Transverse colon (tissue), 4 donors: ENCODE measurements around the gene RNU1-4. TPM values are rescaled to one million over a fixed set of nuclear protein-coding genes. Genes with fewer than 3 reads are reported as not detected.

Source experiments
- DNase-seq: peaks from one replicate; pipeline ENCODE4 v3.0.0-alpha.2; 2019
- H3K27ac ChIP-seq, 4 donors: fragments of 200-600 bp; sonication (generic); 2 replicates each; pipeline ENCODE4 v1.5.1; 2016 to 2018; ENCODE audit warnings: inconsistent platforms in 4 of 4
- H3K27me3 ChIP-seq: fragments of 200-600 bp; sonication (generic); 2 replicates; pipeline ENCODE4 v1.5.1; 2017; ENCODE audit warnings: inconsistent platforms
- H3K36me3 ChIP-seq, 4 donors: fragments of 200-600 bp; sonication (generic); 2 replicates each; pipeline ENCODE4 v1.5.1; 2017 to 2019; ENCODE audit warnings: inconsistent platforms in 4 of 4
- H3K4me1 ChIP-seq, 4 donors: fragments of 200-600 bp; sonication (generic); 2 replicates each; pipeline ENCODE4 v1.5.1; 2017 to 2020; ENCODE audit warnings: inconsistent platforms in 4 of 4
- H3K4me3 ChIP-seq, 4 donors: fragments of 200-600 bp; sonication (generic); 1 replicate in 1 of 4; 2 replicates in 3 of 4; pipeline versions ENCODE4 v1.5.1 to v1.6.1; 2017 to 2019; ENCODE audit warnings: inconsistent platforms in 4 of 4
- H3K9me3 ChIP-seq, 2 donors: fragments of 200-600 bp; sonication (generic); 2 replicates each; pipeline ENCODE4 v1.5.1; 2017 to 2019; ENCODE audit warnings: inconsistent platforms in 2 of 2
- EP300 ChIP-seq: sonication (generic); formaldehyde crosslinking; IDR thresholded peaks from one replicate; pipeline ENCODE4 v1.6.1; 2017; ENCODE audit warnings: antibody characterized with exemption, low read depth
- POLR2A ChIP-seq: fragments of 450-650 bp; IDR thresholded peaks from one replicate; pipeline ENCODE4 v1.6.1; 2016; ENCODE audit warnings: antibody characterized with exemption, mild to moderate bottlenecking, moderate library complexity
- POLR2AphosphoS5 ChIP-seq, 3 donors: sonication (generic); formaldehyde crosslinking; IDR thresholded peaks; one replicate each; pipeline ENCODE4 v1.6.1; 2016; ENCODE audit warnings: antibody characterized with exemption in 3 of 3
- WGBS, 2 donors: methylation state at CpG; one replicate each; pipeline ENCODE4 v1.1.5; 2018; ENCODE audit warnings: low coverage in 1 of 2; 5-methylcytosine and 5-hydroxymethylcytosine counted together
- in situ Hi-C, 4 donors: fragments of 200-750 bp; cut with MboI; loops; one replicate each; pipeline versions ENCODE4 v1.15.0 to v1.15.1; 2017; ENCODE audit warnings: low sequenced_read_pairs in 3 of 4, low pct_ligation_motif_present in 1 of 4, low pct_unique_long_range_greater_than_20kb in 1 of 4
- intact Hi-C: fragments of 100-400 bp; cut with DNase I; formaldehyde crosslinking; loops from one replicate; pipeline ENCODE4 v1.15.1; 2023; ENCODE audit warnings: low total_unique reads
- total RNA-seq, 4 donors: library from RNA; depleted of rRNA; stranded (reverse); fragments of >200 nt; gene quantifications; one replicate each; pipeline ENCODE4 v1.1.0, GENCODE V29; 2016
- TF ChIP-seq, protein P1 (sequence below), 5 experiments: fragments of 200-600 bp in 3 of 5; fragments of 450-650 bp in 2 of 5; sonication (generic) in 3 of 5; IDR thresholded peaks; 1 replicate in 2 of 5; 2 replicates in 3 of 5; pipeline ENCODE4 v1.5.1; 2016 to 2017; ENCODE audit warnings: antibody characterized with exemption in 5 of 5, inconsistent platforms in 3 of 5, mild to moderate bottlenecking in 2 of 5, moderate library complexity in 1 of 5

The RNU1-4 gene
- total RNA-seq, 4 donors from 2014 or later, result under 0.01 TPM; not detected in 1

DNA sequence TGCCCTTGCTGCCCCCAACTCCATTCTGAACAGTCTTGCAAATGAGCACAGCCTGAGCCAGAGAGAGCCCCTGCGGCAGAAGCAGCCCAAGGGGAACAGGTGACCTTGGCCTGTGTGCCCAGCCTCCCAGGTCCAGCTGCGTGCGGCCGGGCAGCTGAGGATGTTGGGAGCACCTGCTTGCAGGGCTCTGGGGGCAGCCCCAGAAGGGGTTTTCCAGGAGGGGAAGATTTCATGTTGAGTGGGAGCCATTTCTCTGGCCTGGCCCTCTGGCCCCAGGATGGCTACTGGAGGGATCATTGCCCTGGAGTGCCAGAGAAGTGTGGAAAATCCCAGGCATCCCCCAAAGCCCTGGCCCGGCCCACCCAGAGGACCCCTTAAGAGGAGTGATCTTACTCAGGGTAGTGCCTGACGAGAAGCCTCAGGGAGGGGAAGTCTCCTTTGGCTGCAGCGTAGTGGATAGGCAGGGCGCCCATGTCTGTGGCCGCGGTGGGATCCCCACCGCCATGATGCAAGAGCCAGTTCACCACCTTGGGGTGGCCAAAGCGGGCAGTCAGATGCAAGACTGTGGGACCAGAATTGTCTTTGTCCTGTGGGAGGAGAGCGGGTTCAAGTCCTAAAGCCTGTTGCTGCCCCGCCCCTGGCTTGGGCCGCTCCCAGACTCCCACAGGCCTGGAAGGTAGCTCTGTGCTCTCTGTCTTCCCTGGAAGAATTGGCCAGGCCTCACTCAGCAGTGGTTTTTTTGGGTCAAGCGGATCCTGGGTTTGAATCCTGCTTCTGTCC, 20.6 kb upstream of the RNU1-4 start:
- intact Hi-C loops, result no loop called here
- in situ Hi-C loops, result loop anchor here in 1 of 4 donors (10.0 kb wide), 3 partner anchors 85 to 205 kb away; partner anchors contain the start of gene CROCC
- no peak overlapping the region for H3K27ac ChIP-seq
- DNase-seq, result peak; percentile 12
- H3K36me3 ChIP-seq, result no peaks in the 10 kb centered on the region
- H3K9me3 ChIP-seq, result no peaks in the 10 kb centered on the region
- H3K4me3 ChIP-seq, result no peak overlapping the region
- H3K27me3 ChIP-seq, result peaks cover 19% of the 10 kb centered on the region
- TF ChIP-seq POLR2AphosphoS5 (IDR thresholded peaks at IDR 0.05), result no peak
- TF ChIP-seq, protein P1, sequence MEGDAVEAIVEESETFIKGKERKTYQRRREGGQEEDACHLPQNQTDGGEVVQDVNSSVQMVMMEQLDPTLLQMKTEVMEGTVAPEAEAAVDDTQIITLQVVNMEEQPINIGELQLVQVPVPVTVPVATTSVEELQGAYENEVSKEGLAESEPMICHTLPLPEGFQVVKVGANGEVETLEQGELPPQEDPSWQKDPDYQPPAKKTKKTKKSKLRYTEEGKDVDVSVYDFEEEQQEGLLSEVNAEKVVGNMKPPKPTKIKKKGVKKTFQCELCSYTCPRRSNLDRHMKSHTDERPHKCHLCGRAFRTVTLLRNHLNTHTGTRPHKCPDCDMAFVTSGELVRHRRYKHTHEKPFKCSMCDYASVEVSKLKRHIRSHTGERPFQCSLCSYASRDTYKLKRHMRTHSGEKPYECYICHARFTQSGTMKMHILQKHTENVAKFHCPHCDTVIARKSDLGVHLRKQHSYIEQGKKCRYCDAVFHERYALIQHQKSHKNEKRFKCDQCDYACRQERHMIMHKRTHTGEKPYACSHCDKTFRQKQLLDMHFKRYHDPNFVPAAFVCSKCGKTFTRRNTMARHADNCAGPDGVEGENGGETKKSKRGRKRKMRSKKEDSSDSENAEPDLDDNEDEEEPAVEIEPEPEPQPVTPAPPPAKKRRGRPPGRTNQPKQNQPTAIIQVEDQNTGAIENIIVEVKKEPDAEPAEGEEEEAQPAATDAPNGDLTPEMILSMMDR (IDR thresholded peaks at IDR 0.05), result no peak
- no peak for TF ChIP-seq EP300
- TF ChIP-seq POLR2A, result no peak
- 73 to 88% methylated on average over 3 to 16 of the region's 16 CpGs for WGBS, 2 donors
- no peaks in the 10 kb centered on the region for H3K4me1 ChIP-seq

DNA sequence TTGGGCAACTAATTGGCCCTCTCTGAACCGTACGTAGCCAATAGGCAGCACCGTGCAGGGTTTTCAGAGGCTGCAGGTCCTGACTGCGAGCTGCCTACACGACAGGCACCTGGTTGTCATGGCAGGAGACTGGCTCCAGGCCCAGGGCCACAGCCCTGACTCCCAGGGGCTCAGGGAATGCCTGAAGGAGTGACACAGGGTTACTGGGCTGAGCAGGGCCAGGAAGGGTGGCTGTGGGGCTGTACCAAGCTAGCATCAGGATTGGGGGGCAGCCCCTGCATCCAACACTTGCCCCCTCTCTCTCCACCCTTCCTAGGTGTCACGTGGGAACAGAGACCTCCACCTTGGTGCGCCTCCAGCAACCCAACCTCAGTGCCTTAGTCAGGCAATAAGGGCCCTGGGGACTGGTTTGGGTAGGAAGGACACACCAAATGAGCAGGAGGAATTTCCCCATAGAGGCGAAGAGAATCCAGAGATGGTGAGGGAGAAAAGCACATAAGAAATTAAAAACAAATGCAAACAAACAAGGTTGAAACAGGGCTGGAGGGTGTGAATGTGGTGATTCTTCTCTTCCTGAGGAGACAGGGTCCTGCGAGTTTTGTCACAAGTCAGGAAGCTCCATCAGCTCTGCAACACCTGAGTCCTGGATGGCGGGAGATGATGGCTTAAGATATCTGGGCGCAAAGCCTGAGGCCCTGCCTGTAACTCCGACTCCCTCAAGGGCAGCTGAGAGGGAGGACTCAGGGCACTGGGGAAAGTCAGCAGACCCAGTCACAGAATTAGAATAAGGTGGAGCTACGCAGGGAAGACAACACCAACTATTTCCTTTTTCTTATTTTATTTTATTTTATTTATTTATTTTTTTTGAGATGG, 19.7 kb upstream of the RNU1-4 start:
- TF ChIP-seq POLR2AphosphoS5 (IDR thresholded peaks at IDR 0.05), result no peak
- no peak for TF ChIP-seq POLR2A
- no peak for TF ChIP-seq EP300
- TF ChIP-seq, protein P1 (IDR thresholded peaks at IDR 0.05), result no peak
- H3K27me3 ChIP-seq, result peaks cover 27% of the 10 kb centered on the region
- intact Hi-C loops, result no loop called here
- DNase-seq, result peak; percentile 6
- H3K4me1 ChIP-seq, result no peaks in the 10 kb centered on the region
- 82 to 85% methylated on average over 8 to 13 of the region's 13 CpGs for WGBS, 2 donors
- H3K9me3 ChIP-seq, result no peaks in the 10 kb centered on the region
- no peak overlapping the region for H3K4me3 ChIP-seq
- no peaks in the 10 kb centered on the region for H3K36me3 ChIP-seq
- no peak overlapping the region for H3K27ac ChIP-seq
- in situ Hi-C loops, result loop anchor here in 1 of 4 donors (10.0 kb wide), 3 partner anchors 86 to 204 kb away; partner anchors contain the start of gene CROCC

DNA sequence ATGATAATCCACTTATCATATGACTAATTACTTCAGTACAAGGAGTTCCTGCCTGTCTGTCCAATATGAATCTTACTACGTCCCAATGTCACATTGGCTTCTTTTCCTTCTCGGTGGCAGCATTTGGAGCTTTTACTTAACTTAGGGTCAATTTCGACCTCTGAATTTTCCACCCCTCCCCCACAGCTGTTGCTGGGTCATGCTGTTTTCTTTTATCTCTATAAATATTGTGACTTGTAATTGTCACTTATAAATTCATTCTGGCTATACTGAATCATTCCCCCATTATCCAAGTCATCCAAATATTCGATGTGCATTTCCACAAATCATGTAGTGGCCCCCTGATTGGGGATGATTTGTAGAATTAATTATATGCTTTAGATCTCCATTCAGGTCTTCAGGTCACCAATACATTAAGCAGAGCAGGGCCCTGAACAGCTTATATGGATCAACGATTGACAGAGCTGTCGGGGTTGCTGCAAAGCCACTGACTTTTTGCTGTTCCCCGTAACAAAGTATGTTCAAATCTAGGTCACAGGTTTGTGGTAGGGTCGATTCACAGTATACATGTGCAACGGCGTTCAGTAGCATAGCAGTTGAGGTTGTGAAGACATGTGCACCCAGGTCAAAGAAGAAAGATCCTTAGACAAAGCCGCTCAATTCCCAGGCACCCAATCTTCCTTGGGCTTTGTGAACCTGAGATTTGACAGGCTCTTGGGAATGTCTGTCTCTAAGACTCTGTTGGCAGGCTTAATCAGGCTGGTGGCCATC, 18.3 kb upstream of the RNU1-4 start:
- Histone ChIP-seq H3K9me3 (no peaks in the 10 kb centered on the region), H3K27ac (no peak overlapping the region), H3K4me1 (no peaks in the 10 kb centered on the region), H3K36me3 (no peaks in the 10 kb centered on the region), H3K27me3 (peaks cover 23% of the 10 kb centered on the region), H3K4me3 (no peak overlapping the region)
- TF ChIP-seq EP300 (no peak), POLR2A (no peak), POLR2AphosphoS5 (IDR thresholded peaks at IDR 0.05) (no peak)
- TF ChIP-seq, protein P1 (IDR thresholded peaks at IDR 0.05), result no peak
- 75 to 76% methylated on average over 11 of the region's 11 CpGs for WGBS, 2 donors
- in situ Hi-C loops, result loop anchor here in 1 of 4 donors (10.0 kb wide), 3 partner anchors 87 to 203 kb away; partner anchors contain the start of gene CROCC
- peak; percentile 4 for DNase-seq
- intact Hi-C loops, result no loop called here
